Lung (tissue), 12 donors: ENCODE measurements around the gene WWTR1. TPM values are rescaled to one million over a fixed set of nuclear protein-coding genes. Genes with fewer than 3 reads are reported as not detected.
A peak's percentile ranks its signal among the peaks of the same experiment; 100 is the strongest.

Source experiments
- ATAC-seq: fragments of 200-7000 bp; cut with Tn5 transposase; one replicate; pipeline ENCODE4 v1.9.1; 2020; ENCODE audit warnings: moderate number of reproducible peaks; ENCODE audit not compliant: insufficient read depth, low FRiP score
- DNase-seq, 3 donors: peaks; one replicate each; pipeline ENCODE4 v3.0.0-alpha.2; 2013 to 2017
- H3K27ac ChIP-seq, 2 donors: one replicate each; pipeline ENCODE4 v1.5.1; 2013; ENCODE audit warnings: mild to moderate bottlenecking in 2 of 2, moderate library complexity in 2 of 2, control low read depth in 1 of 2, inconsistent platforms in 1 of 2, low read depth in 1 of 2, low read length in 1 of 2
- H3K27me3 ChIP-seq, 3 donors: one replicate each; pipeline ENCODE4 v1.5.1; 2013; ENCODE audit warnings: low read length in 2 of 3; ENCODE audit not compliant: control insufficient read depth in 3 of 3, insufficient read depth in 3 of 3
- H3K36me3 ChIP-seq, 4 donors: one replicate each; pipeline ENCODE4 v1.5.1; 2013; ENCODE audit warnings: low read length in 4 of 4, mild to moderate bottlenecking in 1 of 4, moderate library complexity in 1 of 4; ENCODE audit not compliant: control insufficient read depth in 4 of 4, insufficient read depth in 4 of 4
- H3K4me1 ChIP-seq, 5 donors: one replicate each; pipeline ENCODE4 v1.5.1; 2013; ENCODE audit warnings: low read length in 5 of 5, mild to moderate bottlenecking in 2 of 5, moderate library complexity in 1 of 5; ENCODE audit not compliant: control insufficient read depth in 5 of 5, insufficient read depth in 5 of 5
- H3K4me3 ChIP-seq: one replicate; pipeline ENCODE4 v1.5.1; 2013; ENCODE audit warnings: mild to moderate bottlenecking, control low read depth, moderate library complexity
- H3K9ac ChIP-seq, 2 donors: one replicate each; pipeline ENCODE4 v1.5.1; 2013; ENCODE audit warnings: low read length in 2 of 2, control low read depth in 1 of 2; ENCODE audit not compliant: insufficient read depth in 1 of 2
- H3K9me3 ChIP-seq, 4 donors: one replicate each; pipeline ENCODE4 v1.5.1; 2013; ENCODE audit warnings: low read length in 3 of 4, mild to moderate bottlenecking in 1 of 4, moderate library complexity in 1 of 4; ENCODE audit not compliant: control insufficient read depth in 4 of 4, insufficient read depth in 3 of 4
- CTCF ChIP-seq: IDR thresholded peaks from 2 replicates; pipeline ENCODE4 v1.5.1; 2012; ENCODE audit warnings: mild to moderate bottlenecking; ENCODE audit errors: control extremely low read depth, extremely low read depth
- WGBS, 2 donors: extraction: QIAGEN DNeasy Blood & Tissue Kit; methylation state at CpG; one replicate each; pipeline ENCODE4 v1.1.7; 2013; 5-methylcytosine and 5-hydroxymethylcytosine counted together
- polyA plus RNA-seq, 2 donors: library from polyadenylated mRNA; stranded (reverse); fragments of 200-250 nt; gene quantifications; one replicate each; pipeline ENCODE4 v1.2.1, GENCODE V29; 2013
- total RNA-seq, 2 donors: library from RNA; depleted of rRNA in 1 of 2; stranded (reverse); fragments of >200 nt in 1 of 2; gene quantifications; one replicate each; pipeline ENCODE4 v1.2.1, GENCODE V29; 2014 to 2021
- donor health status: control.
- donor health status: control.
- donor health status: Bipolar disorder and iron deficiency.
- donor health status: healthy.
- donor health status: DM: yes; HTN: yes; CAD: no.

Gene WWTR1
- total and polyA plus RNA-seq, 4 donors = 29.3 to 186 (median 63.4) TPM

GRCh38 chr3:149495581-149496125 is 162.2 kb downstream of the WWTR1 start:
- no peaks in the 10 kb centered on the region for H3K9me3 ChIP-seq
- H3K4me3 ChIP-seq = no peak overlapping the region
- no peak overlapping the region for H3K27ac ChIP-seq
- no peak for TF ChIP-seq CTCF
- no peaks in the 10 kb centered on the region for H3K4me1 ChIP-seq
- ATAC-seq (no peak), DNase-seq (no peak)
- no peak overlapping the region for H3K9ac ChIP-seq
- 89 to 94% methylated on average over 6 of the region's 6 CpGs for WGBS, 2 donors
- no peaks in the 10 kb centered on the region for H3K27me3 ChIP-seq
- no peaks in the 10 kb centered on the region for H3K36me3 ChIP-seq

GRCh38 chr3:149494759-149495580 is 162.9 kb downstream of the WWTR1 start:
- TF ChIP-seq CTCF = no peak
- no peak overlapping the region for H3K4me3 ChIP-seq
- no peaks in the 10 kb centered on the region for H3K4me1 ChIP-seq
- no peak for ATAC-seq
- H3K9ac ChIP-seq = no peak overlapping the region
- no peak overlapping the region for H3K27ac ChIP-seq
- H3K9me3 ChIP-seq = no peaks in the 10 kb centered on the region
- no peaks in the 10 kb centered on the region for H3K27me3 ChIP-seq
- peak in 1 of 3 donors; percentile 23 for DNase-seq
- 77 to 89% methylated on average over 6 of the region's 6 CpGs for WGBS, 2 donors
- no peaks in the 10 kb centered on the region for H3K36me3 ChIP-seq

DNA sequence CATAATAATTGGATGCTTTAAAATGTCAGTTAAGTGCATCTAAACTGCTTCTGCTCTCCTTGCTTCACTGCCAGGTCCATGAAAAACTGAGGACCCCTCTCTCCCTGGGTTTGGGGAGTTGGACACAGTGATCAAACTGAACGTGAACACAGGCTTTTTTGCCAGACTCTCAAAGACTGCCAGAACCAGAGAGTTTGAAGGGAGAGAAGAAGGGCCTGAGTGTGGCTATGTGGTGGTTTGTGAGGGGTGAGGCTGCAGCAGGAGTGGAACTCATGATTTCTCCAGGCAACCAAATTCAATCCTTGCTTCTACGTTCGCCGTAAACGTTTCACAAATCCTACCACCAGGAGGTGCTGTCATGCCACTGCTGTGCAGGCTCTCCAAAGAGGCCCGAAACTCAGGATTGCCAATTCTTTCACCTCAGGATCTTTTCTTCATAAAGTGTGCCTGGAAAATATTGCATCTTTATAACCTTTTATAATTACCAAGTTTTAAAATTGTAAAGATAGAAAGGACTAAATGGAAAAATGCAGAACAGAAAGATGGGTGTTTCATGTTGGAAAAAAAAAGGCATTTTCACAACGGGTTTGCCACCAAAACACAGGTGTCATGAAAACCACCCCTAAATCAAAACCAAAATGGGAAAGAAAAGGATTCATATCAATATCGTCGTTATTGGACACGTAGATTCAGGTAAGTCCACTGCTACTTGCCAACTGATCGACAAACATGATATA is 163.6 kb downstream of the WWTR1 start:
- ATAC-seq = peak; percentile 85
- Histone ChIP-seq H3K36me3 (no peaks in the 10 kb centered on the region), H3K9ac (no peak overlapping the region), H3K9me3 (no peaks in the 10 kb centered on the region), H3K4me1 (peaks cover 0 to 2% (median 0%) of the 10 kb centered on the region in 5 donors), H3K27ac (no peak overlapping the region), H3K4me3 (no peak overlapping the region), H3K27me3 (no peaks in the 10 kb centered on the region)
- peak; percentile 72 to 84 (median 74) for DNase-seq
- peak; percentile 72 for TF ChIP-seq CTCF
- 35 to 37% methylated on average over 11 of the region's 11 CpGs for WGBS, 2 donors
